NCI-H1694 treated with DMSO at 0.1 percent for 48 hours (cell line): ENCODE results near the gene COL26A1.
"Not testable (repeated sequence)": the region's sequence is repeated elsewhere in the genome, so short reads cannot be mapped to it uniquely, and the experiment has no call there.

Experiments used
- DNase-seq: peaks from one replicate; lab custom pipeline; 2025; lab: John Stamatoyannopoulos, UW

The COL26A1 gene

DNA sequence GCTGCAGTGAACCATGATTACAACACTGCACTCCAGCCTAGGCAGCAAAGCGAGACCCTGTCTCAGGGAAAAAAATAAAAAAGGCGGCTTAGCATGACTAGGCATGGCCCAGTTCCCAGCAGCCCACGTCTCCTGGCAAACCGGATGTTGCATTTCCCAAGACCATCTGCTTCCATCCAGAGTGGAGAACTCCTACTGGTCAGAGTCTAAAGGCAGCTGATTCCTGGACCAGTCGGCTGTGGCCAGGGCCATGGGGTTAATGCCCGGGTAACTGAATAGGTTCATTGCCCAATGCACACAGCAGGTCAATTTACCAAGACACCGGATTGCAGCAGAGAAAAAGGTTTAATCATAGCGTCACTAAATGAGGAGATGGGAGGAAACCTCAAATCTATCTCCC is 133.3 kb downstream of the COL26A1 start:
- no peak for DNase-seq

DNA sequence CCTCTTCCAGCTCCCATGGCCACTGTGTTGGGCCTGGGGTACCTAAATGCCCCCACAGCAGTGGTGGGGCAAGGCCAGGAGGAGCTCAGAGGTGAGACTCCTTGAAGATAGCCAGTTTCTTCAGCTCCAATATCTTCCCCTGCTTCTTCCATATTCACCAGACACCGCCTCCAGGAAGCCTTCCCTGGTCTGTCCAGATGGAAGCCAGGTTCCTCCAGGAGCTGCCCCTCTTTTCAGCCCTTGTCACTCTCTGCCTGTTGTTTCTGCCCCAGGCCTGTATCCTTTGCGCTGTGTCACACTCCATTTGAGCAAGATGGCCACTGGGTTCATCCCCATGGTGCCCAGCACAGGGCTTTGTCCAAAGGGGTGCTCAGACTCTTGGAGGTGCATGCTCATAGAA is 138.7 kb downstream of the COL26A1 start:
- no peak for DNase-seq

DNA sequence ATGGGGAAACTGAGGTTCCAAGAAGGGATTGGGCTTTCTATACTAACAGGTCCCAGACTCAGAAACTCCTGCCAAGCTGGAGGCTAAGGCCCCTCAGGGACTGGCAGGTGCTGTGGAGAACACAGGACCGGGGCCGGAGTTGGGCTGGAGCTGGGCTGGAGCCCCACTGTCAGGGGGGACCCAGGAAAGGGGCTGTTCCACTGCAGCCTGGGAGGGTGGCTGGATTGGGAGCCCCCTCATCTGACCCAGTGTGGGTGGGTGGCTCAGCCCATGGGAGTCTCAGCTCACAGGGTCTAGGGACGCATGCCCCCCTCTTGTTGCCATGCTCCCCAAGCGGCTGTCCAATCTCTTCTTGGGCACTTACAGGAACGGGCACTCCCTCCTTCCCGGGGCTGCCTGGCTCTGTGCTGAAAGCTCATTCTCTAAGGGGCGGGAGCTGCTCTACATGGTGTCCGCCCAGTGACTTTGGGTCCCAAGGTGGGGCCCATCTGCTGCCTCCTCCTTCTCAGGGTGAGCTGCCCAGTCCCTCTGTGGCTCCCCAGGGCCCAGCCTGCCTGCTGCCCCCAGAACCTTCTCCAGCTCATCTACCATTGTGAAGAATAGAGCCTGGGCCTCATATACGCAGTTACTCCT is 139.9 kb downstream of the COL26A1 start:
- no peak for DNase-seq

DNA sequence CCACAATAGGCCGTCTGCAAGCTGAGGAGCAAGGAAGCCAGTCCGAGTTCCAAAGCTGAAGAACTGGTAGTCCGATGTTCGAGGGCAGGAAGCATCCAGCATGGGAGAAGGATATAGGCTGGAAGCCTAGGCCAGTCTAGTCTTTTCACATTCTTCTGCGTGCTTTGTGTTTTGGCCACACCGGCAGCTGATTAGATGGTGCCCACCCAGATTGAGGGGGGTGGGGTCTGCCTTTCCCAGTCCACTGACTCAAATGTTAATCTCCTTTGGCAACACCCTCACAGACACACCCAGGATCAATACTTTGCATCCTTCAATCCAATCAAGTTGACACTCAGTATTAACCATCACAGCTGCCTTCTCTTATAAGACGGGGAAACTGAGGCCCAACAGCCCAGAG is 142.8 kb downstream of the COL26A1 start:
- DNase-seq = not testable (repeated sequence)

DNA sequence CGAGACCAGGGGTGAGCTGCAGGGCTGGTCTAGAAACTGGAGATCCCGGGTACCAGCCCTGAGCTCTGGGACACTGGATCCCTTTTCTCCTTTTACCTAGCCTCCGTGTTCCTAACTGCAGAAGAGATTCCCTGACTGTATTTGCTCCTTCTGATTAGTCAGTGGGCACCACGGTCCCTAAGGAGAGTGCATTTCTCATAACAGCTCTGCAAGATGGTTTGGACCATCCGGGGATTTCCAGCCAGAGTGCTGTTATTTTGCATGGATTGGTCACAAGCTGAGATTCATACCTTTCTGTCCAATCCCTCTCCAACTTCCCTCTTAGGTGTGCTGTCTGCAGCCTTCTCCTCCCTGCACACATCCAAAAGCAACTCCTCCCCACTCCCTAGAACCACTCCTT is 143.9 kb downstream of the COL26A1 start:
- DNase-seq = no peak

DNA sequence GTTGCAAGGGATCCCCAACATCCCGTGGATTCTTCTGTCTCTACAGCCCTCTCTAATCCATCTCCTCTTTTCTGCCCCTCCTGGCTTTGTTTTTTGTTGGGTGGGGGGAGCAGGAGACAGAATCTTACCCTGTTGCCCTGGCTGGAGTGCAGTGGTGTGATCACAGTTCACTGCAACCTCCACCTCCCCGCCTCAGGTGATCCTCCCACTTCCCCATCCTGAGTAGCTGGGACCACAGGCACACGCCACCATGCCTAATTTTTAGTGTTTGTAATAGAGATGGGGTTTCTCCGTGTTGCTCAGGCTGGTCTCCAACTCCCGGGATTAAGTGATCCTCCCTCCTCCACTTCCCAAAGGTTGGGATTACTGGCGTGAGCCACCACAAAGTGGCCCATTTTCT is 144.7 kb downstream of the COL26A1 start:
- no peak for DNase-seq

DNA sequence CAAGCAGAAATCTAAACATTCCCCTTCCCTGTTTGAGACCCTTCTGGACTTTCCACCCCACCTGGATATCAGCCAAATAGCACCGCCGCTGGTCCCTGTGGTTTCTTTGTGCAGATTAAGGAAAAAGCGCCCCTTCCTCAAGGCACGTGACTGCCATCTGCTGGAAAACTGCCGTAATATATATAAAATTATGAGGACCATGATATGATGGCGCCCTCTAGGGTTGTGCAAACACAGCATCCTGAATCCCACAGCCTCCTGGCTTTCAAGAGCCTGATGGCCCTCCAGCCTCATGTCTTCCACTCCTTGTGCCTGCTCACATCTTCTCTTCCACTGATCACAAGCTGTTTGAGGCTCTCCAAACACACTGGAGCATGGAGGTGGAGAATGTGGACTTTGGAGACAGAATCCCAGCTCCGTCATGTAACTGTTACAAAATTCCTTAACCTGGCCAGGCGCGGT is 145.1 kb downstream of the COL26A1 start:
- DNase-seq = peak; percentile 59

DNA sequence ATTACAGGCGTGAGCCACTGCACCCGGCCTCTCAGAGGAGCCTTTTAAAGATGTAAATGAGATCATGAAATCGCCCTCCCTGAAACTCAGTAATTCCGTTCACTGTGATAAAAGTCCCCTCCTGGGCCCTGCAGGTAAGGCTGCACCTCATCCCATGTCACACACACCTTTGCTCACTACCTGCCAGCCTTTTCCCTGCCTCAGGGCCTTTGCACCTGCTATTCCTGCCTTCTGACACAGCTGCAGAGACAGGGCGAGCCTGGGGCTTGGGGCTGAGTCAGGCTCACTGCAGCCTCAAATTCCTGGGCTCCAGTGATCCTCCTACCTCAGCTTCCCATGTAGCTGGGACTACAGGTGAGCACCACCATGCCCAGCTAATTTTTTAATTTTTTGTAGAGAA is 147.6 kb downstream of the COL26A1 start:
- no peak for DNase-seq

DNA sequence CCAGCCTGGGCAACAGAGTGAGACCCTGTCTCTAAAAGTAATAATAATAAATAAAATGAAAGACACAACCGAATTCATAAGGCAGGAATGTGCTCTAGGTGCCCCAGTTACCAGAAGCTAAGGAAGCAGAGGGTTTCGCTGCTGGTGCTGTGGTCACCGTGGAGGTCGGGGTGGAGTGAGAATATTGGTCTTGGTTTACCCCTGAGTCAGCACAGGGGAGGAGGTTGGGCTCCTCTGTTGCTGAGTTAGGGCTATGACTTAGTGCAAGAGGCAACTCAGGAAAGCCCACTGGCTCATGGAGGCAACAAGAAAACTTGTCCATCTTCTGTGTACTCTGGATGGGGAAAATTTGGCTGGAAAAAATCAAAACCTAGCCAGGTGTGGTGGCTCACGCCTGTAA is 149.3 kb downstream of the COL26A1 start:
- no peak for DNase-seq

DNA sequence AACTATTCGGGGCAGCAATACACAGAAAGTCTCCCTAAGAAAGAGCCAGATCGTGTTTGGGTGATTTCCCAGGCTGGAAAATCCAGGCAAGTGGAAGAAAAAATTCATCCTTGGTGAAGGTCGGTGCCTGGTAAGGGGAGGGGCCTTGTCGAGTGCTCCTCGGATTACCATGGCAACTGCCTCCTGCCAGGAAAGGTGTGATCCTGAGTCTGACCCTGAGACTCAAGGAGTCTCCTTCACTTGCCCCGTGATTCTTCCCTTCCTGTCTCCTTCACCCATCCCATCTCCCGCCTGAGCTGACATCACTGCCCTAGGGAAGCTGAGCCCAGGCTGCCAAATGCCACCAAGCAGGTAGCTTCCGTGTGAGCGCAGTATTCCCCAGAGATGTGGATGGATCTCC is 154.2 kb downstream of the COL26A1 start:
- no peak for DNase-seq

DNA sequence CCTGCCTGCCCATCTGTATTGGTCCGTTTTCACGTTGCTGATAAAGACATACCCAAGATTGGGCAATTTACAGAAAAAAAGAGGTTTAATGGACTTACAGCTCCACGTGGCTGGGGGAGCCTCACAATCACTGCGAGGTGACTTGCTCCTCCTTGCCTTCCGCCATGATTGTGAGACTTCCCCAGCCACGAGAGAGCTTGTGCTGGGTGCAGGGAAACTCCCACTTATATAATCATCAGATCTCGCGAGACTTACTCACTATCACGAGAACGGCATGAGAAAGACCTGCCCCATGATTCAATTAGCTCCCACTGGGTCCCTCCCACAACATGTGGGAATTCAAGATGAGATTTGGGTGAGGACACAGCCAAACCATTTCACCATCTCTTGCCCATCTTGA is 154.6 kb downstream of the COL26A1 start:
- no peak for DNase-seq

DNA sequence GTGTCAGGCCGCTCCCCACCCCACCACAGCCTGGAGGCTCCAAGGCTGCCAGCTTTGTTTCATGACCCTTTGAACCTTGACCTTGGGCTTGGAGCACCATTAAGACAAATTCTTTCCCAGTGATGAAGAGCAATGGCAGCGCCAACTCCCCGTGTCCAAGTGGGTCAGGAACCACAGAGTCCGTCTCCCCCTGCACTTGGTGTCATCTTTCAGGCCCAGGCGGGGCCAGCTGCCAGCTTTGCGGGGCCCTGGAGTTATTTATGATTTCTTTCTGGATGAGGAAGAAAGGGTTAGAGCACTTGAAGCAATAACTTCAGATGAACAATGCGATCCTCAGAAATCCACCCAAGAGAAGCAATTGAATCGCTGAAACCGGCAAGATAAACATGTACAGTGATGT is 155.7 kb downstream of the COL26A1 start:
- no peak for DNase-seq

DNA sequence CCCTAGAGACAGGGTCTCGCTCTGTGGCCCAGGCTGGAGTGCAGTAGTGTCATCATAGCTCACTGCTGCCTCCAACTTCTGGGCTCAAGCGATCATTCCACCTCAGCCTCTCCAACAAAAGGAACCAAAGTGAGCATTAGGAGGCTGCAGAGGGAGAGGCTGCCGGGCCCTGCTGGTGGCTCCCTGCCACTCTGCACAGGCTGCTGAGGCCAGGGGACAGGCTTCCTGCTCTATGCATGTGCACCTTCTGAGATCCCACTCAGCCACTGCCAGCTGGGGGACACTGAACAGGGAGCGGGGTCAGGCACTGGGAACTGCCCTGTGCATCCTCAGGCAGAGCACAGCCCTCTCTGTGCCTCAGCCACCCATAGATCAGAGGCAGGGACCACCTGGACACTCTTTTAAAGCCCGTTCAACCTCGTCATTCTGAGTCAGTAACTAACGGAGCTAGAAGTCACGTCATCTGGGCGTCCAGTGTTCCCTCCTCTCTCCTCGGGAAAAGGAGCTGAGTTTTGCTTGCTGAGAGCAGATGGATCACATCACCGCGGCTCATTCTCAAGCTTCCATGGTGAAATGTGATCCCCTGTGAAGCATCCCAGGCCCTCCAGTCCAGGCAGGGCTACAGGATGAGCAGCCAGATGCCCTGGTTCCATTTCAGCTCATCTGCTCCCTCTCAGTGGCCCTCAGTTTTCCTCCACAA is 156.8 kb downstream of the COL26A1 start:
- DNase-seq = no peak

DNA sequence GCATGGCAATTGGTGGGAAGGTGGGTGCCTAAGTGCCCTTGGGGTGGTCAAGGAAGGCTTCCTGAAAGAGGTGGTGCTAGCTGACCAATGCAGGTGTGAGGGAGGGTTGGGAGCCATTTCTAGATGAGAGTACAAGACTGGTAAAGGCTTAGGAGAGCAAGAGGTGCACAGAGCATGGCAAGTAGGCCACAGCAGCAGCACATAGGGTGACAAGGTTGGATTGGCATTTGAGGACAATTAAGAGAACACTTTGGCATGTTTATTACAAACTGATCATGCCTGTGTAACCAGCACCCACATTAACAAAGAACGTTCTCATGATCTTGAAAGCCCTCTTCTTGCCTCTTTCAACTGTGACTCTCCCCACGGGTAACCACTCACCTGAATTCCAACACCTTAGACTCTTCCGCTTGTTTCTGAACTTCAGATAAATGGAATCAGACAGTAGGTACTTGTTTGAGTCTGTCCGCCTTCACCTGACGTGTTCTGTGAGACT is 158.8 kb downstream of the COL26A1 start:
- DNase-seq = no peak

DNA sequence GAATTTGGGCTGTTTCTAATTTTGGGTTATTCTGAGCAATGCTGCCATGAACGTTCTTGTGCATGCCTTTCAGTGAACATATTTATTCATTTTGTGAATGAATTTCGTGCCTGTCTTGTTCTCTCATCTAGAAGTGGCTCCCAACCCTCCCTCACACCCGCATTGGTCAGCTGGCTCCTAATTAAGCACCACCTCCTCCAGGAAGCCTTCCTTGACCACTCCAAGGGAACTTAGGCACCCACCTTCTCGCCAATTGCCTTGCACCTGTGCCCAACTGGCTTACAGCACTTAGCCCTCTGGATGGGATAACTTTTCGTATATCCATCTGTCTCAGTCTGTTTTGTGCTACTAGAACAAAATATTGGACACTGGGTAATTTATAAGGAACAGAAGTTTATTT is 159.3 kb downstream of the COL26A1 start:
- DNase-seq = no peak

DNA sequence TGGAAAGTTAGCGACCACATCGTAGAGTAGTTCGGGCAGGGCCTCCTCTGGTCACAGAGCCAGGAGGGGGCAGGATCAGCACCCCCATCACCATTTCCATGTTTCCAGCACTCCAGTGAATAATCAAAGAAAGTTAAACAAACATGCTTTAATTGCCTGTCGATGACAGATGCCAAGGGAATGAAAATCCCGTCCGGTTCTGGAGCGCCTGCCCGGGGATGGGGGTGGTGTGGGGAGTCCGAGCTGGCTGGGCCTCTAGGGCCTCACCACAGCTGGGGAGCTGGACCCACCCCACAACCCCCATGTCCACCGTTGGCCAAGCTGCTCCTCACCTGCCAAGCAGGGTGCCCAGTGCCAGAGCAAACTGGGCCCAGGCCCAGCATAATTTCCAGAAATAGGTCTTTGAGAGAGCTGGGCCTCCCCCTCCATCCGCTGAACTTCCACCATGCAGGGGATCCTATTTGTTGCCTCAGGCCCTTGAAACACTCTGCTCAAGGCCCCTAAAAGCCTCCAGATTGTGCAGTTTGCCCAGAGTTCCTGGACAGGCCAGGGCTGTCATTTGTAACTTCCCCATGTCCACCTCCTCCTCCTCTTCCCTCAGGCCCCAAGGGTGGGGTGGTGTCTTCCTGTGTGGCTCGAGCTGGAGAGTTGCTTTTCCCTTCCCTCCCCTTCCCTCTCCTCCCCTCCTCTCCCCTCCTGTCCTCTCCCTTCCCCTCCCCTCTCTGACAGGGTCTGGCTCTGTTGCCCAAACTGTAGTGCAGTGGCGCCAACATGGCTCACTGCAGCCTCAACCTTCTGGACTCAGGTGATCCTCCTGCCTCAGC is 165.4 kb downstream of the COL26A1 start:
- DNase-seq = no peak

DNA sequence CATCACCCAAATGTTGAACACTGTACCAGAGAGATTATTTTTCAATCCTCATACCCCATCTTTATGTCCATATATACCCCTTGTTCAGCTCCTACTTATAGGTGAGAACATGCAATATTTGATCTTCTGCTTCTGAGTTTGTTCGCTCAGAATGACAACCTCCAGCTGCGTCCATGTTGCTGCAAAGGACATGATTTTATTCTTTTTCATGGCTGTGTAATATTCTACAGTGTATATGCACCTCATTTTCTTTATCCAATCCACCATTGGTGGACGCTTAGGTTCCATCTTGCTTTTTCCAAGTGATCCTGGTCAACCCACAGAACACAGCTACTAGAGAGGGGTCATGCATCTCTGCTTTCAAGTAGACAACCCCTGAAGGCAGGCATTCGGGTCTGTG is 166.9 kb downstream of the COL26A1 start:
- no peak for DNase-seq

DNA sequence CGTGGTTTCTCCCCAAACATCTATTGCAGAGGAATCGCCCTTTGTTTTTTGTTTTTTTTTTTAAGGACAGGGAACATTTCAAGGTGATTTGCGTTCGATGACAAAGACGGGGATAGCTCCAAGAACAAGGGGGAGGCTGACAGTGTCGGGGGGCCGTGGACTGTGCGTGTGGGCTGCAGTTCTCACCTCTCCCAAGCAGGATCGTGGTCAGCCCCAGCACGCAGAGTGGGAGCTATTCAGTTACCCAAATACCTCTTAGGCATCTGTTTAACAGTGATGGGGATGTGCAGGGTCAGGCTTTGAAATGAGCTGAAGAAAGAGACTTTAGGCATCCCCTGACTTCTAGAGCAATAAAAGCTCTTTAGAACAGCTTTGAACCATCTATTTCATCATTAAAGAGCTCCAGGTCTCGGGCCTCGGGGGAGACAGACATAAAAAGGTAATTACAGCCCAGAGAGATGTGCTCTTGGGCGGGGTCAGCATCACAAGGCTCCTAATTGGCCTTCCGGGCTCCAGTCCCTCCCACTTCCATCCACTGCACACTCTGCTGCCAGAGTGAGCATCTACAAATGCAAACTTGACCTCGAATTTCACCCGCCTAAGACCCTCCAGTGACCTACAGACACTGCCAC is 169.2 kb downstream of the COL26A1 start:
- no peak for DNase-seq

DNA sequence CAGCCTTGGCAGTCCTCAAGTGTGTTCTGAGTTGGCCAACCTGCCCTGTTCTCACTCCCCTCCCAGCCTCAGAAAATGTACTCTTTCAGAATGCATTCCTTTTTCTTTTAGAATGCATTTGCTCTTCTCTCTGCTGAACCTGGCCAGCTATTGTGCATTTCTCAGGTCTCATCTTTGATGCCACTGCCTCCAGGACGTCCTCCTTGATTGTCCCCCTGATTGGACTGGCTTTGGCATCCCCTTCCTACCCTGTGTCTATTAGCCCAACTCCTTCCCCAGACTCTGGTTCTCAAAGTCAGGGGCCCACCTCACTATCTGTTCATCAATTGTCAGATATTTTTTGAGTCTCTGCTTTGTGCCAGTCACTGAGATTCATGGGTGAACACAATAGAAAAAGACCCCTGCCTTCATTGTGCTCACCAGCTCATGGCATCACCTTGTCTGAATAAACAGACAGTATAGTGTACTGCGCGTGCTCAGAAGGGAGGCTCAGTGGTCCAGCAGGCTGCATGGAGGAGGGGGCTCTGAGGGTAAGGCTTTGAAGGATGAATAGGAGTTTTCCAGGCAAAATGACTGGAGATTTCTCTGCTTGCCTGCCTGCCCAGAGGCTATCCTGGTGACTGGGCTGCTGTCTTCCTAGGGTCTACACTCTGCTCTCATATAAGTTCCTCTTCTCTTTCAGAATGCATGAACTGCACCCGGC is 169.9 kb downstream of the COL26A1 start:
- DNase-seq = no peak

DNA sequence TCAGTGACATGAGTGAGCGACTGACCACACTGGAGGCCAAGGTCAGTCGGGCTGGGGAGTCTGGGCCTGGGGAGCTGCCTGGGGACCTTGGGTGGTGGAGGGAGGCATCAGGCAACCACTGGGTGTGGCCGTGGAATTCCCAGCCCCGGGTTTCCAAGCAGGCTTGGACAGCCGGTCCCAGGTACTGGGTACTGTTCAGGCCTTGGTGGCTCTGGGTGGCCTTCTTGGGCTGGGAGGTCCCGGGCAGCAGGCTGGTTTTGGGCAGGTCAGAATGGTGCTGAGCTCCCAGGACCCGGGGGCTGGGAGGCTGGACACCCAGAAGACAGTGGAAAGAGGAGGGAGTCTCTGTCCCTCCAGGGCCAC is 170.4 kb downstream of the COL26A1 start:
- no peak for DNase-seq

DNA sequence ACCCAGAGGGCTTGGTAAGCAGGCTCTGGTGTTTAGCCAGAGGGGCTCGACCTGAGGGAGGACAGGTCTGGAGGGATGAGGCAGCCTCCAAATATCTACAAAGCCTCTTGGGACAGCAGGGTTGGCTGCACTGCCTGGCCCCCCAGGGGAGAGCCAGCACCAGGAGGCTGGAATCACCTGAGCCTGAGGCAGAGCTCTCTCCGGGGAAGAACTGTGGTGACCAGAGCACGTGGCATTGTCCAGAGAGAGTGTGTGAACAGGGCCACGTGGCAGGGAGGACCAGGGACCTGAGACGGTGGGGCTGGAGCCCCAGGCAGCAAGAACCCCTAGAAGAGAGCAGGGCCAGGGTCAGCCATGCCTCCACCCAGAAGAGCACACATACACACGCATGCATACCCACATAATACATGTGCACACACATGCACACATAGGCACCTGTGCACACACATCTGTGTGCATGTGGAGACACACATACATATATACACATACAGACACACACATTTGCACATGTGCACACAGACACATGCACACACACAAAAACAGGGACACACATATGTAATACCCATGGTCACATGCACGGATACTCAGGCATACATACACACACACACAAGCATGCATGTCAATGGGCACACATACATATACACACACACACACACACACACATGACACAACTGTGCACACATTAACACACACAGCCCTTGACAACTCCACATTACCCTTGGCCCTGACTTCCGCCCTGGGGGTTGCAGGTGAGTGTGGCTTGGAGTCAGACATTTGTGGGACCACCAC is 171.5 kb downstream of the COL26A1 start:
- DNase-seq = no peak
